ENCODE measurements around the gene ARID3C.

DNA sequence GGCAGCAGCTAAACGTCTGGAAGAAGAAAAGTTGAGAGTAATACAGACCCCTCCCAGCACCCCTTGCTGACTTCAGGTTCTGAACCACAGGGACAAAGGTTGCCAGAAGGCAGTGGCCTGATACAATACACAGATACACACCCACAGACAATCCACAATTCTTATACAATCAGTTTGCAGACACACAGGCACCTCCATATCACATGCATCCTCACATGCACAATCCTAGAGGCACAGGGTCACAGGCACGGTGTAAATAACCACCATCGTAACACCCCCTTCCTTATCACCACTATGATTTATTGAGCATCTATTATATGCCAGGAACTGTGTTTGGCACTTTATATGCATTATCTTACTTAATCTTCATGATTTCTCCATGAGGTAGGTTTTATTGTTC, 47.5 kb downstream of the ARID3C start:
- TF ChIP-seq, protein P1, sequence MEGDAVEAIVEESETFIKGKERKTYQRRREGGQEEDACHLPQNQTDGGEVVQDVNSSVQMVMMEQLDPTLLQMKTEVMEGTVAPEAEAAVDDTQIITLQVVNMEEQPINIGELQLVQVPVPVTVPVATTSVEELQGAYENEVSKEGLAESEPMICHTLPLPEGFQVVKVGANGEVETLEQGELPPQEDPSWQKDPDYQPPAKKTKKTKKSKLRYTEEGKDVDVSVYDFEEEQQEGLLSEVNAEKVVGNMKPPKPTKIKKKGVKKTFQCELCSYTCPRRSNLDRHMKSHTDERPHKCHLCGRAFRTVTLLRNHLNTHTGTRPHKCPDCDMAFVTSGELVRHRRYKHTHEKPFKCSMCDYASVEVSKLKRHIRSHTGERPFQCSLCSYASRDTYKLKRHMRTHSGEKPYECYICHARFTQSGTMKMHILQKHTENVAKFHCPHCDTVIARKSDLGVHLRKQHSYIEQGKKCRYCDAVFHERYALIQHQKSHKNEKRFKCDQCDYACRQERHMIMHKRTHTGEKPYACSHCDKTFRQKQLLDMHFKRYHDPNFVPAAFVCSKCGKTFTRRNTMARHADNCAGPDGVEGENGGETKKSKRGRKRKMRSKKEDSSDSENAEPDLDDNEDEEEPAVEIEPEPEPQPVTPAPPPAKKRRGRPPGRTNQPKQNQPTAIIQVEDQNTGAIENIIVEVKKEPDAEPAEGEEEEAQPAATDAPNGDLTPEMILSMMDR (conservative IDR thresholded peaks at IDR 0.05; ENCODE audit: low read length), result no peak
- TF ChIP-seq EZH2phosphoT487 (IDR thresholded peaks at IDR 0.05; ENCODE audit: borderline replicate concordance, low read depth, low read length), result no peak

All from OCI-LY7 (cell line).